Fibroblast of gingiva (primary cell): ENCODE measurements around the gene NELFA.

Experiments used
- DNase-seq: peaks from one replicate; pipeline ENCODE4 v3.0.0-alpha.2; 2011; ENCODE audit warnings: low read depth

Gene NELFA

GRCh38 chr4:1937550-1937949 is 71.2 kb downstream of the NELFA start:
- no peak for DNase-seq

- DNase-seq, result no peak
Measured at GRCh38 chr4:1933700-1934099, 75.1 kb downstream of the NELFA start.

GRCh38 chr4:1932736-1933135 is 76.0 kb downstream of the NELFA start:
- no peak for DNase-seq
